GM12875 (cell line): ENCODE measurements around the gene SYTL2.

ENCODE experiments used
- H3K4me3 ChIP-seq: one replicate; pipeline ENCODE4 v1.5.1; 2011; ENCODE audit warnings: low read depth, low read length, control low read depth
- CTCF ChIP-seq: IDR thresholded peaks from 2 replicates; pipeline ENCODE4 v1.5.1; 2011; ENCODE audit warnings: low read depth, mild to moderate bottlenecking, control low read depth, inconsistent platforms, low read length, moderate library complexity, borderline replicate concordance; ENCODE audit not compliant: insufficient read depth

Gene SYTL2

GRCh38 chr11:85803303-85803702 lies 7.6 kb downstream of the SYTL2 start:
- TF ChIP-seq CTCF = no peak
- H3K4me3 ChIP-seq = no peak overlapping the region

- TF ChIP-seq CTCF = no peak
These were observed 9.4 kb downstream of the SYTL2 start for GRCh38 chr11:85801527-85801926.

GRCh38 chr11:85800595-85801342 lies 10.2 kb downstream of the SYTL2 start:
- H3K4me3 ChIP-seq = no peak overlapping the region
- no peak for TF ChIP-seq CTCF

More at GRCh38 chr11:85801527-85801926, 9.4 kb downstream of the SYTL2 start:
- H3K4me3 ChIP-seq = no peak overlapping the region

- no peak for TF ChIP-seq CTCF
- H3K4me3 ChIP-seq = no peak overlapping the region
These were observed 11.8 kb downstream of the SYTL2 start for GRCh38 chr11:85799142-85799541.

- no peak for TF ChIP-seq CTCF
- no peak overlapping the region for H3K4me3 ChIP-seq
These were observed 12.6 kb downstream of the SYTL2 start for GRCh38 chr11:85798361-85798760.

- no peak overlapping the region for H3K4me3 ChIP-seq
- TF ChIP-seq CTCF = no peak
These were observed 15.0 kb downstream of the SYTL2 start for GRCh38 chr11:85795712-85796487.
